ENCODE measurements around the gene KMO. TPM values are rescaled to one million over a fixed set of nuclear protein-coding genes. Genes with fewer than 3 reads are reported as not detected.

The KMO gene
- total and polyA plus RNA-seq, 8 donors = 0.17 to 10.7 (median 0.42) TPM

DNA sequence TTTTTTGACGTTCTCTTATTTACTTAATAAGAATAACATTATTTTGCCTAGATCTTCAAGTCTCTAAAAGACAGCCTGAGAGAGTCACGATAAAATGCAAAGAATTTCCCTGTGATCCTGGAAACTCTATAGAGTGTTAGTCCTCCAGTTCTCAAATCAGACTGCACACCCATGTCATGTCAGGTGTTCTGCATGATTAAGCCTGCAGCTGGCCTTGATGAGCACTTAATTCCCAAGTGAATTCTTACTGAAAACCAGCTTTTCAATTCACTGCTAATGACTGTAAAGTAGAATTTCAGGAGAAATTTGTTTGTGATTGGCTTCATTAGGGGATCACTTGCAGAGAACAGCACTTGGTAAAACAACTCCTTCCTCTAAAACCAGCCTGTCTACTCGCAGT, 66.1 kb downstream of the KMO start:
- peaks cover 0 to 15% of the 10 kb centered on the region in 2 donors for H3K36me3 ChIP-seq
- peaks cover 1 to 3% of the 10 kb centered on the region in 2 donors for H3K4me1 ChIP-seq
- H3K9me3 ChIP-seq = no peaks in the 10 kb centered on the region
- ATAC-seq (no peak), DNase-seq (no peak)
- H3K4me3 ChIP-seq = no peak overlapping the region
- no peaks in the 10 kb centered on the region for H3K27me3 ChIP-seq
- H3K27ac ChIP-seq = no peak overlapping the region
- intact Hi-C loops (cut with DNase I) = no loop called here
- TF ChIP-seq CTCF (IDR thresholded peaks at IDR 0.05) = no peak

- Histone ChIP-seq H3K36me3 (no peaks in the 10 kb centered on the region), H3K9me3 (no peaks in the 10 kb centered on the region), H3K27ac (no peak overlapping the region), H3K4me1 (peaks cover 3 to 16% of the 10 kb centered on the region in 2 donors), H3K27me3 (no peaks in the 10 kb centered on the region), H3K4me3 (no peak overlapping the region)
- TF ChIP-seq CTCF (IDR thresholded peaks at IDR 0.05) = no peak
- DNase-seq (no peak), ATAC-seq (no peak)
- intact Hi-C loops (cut with DNase I) = no loop called here
These were observed 68.3 kb downstream of the KMO start for GRCh38 chr1:241600496-241600901.

DNA sequence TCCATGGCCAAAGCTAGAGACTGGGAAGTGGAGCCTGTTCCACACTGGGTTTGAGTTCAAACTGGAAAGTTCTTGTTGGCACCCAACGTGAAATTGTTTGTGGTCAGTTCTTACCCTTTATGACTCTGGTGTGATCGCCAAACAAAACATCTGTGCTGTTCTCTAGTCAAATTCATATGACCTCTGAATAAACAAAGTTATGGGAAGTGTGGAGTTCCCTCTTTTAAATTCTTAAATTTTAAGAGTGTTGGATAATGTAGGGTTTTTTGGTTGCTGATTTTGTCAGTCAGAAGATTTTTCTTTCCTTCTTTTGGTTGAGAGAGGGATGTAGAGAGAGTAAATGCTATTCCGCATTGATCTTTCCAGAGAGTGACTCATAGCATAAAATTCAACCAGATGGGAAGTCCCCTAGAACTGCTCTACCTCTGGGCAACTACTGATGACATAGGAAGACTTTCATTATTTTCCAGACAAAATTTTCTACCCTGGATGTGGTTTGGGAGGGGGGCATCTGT, 71.6 kb downstream of the KMO start:
- Histone ChIP-seq H3K9me3 (no peaks in the 10 kb centered on the region), H3K4me1 (peaks cover 3 to 16% of the 10 kb centered on the region in 2 donors), H3K36me3 (no peaks in the 10 kb centered on the region), H3K27me3 (no peaks in the 10 kb centered on the region), H3K27ac (peak overlapping the region; percentile 43 to 48), H3K4me3 (no peak overlapping the region)
- TF ChIP-seq CTCF (IDR thresholded peaks at IDR 0.05) = no peak
- peak; percentile 80 for ATAC-seq
- intact Hi-C loops (cut with DNase I) = no loop called here
- no peak for DNase-seq

- ATAC-seq = peak; percentile 9
- no peak overlapping the region for H3K27ac ChIP-seq
These were observed 73.1 kb downstream of the KMO start for GRCh38 chr1:241605146-241605805.

More at GRCh38 chr1:241605146-241605805, 73.1 kb downstream of the KMO start:
- intact Hi-C loops (cut with DNase I) = no loop called here
- Histone ChIP-seq H3K9me3 (no peaks in the 10 kb centered on the region), H3K36me3 (no peaks in the 10 kb centered on the region), H3K4me1 (peaks cover 3 to 16% of the 10 kb centered on the region in 2 donors), H3K4me3 (no peak overlapping the region), H3K27me3 (no peaks in the 10 kb centered on the region)
- no peak for TF ChIP-seq CTCF (IDR thresholded peaks at IDR 0.05)
- no peak for DNase-seq

Data from left lung (tissue), 10 donors.